CD4-positive, alpha-beta T cell (primary cell): Measurements from ENCODE around the gene ATRAID. TPM values are rescaled to one million over a fixed set of nuclear protein-coding genes. Genes with fewer than 3 reads are reported as not detected.

Source experiments
- ATAC-seq: fragments of 200-7000 bp; cut with Tn5 transposase; one replicate; pipeline ENCODE4 v1.10.0; 2022; ENCODE audit warnings: mild to moderate bottlenecking; ENCODE audit not compliant: poor library complexity
- CTCF ChIA-PET: fragments of 350-600 bp; sonication (Branson Sonifier 250); formaldehyde crosslinking; loops from one replicate; lab custom pipeline; 2021; ENCODE audit warnings: antibody characterized with exemption, inconsistent platforms; lab: Charles Lee
- POLR2A ChIA-PET: fragments of 350-600 bp; sonication (Branson Sonifier 250); formaldehyde crosslinking; loops from one replicate; lab custom pipeline; 2021; ENCODE audit warnings: antibody characterized with exemption, inconsistent platforms; lab: Charles Lee
- DNase-seq, 14 experiments: peaks; one replicate each; pipeline ENCODE4 v3.0.0-alpha.2; 2013 to 2020; ENCODE audit warnings: mixed read lengths in 2 of 14
- H3K27ac ChIP-seq, 2 donors: one replicate each; pipeline versions ENCODE4 v1.5.1 to v1.7.0; 2013; ENCODE audit warnings: low read length in 2 of 2, low read depth in 1 of 2, mild to moderate bottlenecking in 1 of 2
- H3K27me3 ChIP-seq, 2 experiments: 1 replicate in 1 of 2; 2 replicates in 1 of 2; pipeline versions ENCODE4 v1.6.1 to v1.7.0; 2013; ENCODE audit warnings: low read length in 2 of 2, control low read depth in 1 of 2, mild to moderate bottlenecking in 1 of 2, moderate library complexity in 1 of 2; ENCODE audit not compliant: insufficient read depth in 2 of 2, control insufficient read depth in 1 of 2
- H3K36me3 ChIP-seq: one replicate; pipeline ENCODE4 v1.6.1; 2013; ENCODE audit warnings: low read length, control low read depth; ENCODE audit not compliant: insufficient read depth
- H3K4me1 ChIP-seq: one replicate; pipeline ENCODE4 v1.6.1; 2013; ENCODE audit warnings: low read length, control low read depth; ENCODE audit not compliant: insufficient read depth
- H3K4me3 ChIP-seq: one replicate; pipeline ENCODE4 v1.5.1; 2013; ENCODE audit warnings: mild to moderate bottlenecking, low read length, moderate library complexity
- H3K9me3 ChIP-seq, 2 experiments: 1 replicate in 1 of 2; 2 replicates in 1 of 2; pipeline versions ENCODE4 v1.6.1 to v1.7.0; 2013; ENCODE audit warnings: low read length in 2 of 2, mild to moderate bottlenecking in 2 of 2, control low read depth in 1 of 2, moderate library complexity in 1 of 2; ENCODE audit not compliant: control insufficient read depth in 1 of 2, insufficient read depth in 1 of 2
- H3K27ac Mint-ChIP-seq: one replicate; pipeline ENCODE4 v1.8.0; 2020; ENCODE audit warnings: mixed read lengths
- H3K27me3 Mint-ChIP-seq: one replicate; pipeline ENCODE4 v1.8.0; 2021; ENCODE audit warnings: mixed read lengths
- H3K36me3 Mint-ChIP-seq: one replicate; pipeline ENCODE4 v1.8.0; 2021; ENCODE audit warnings: low read depth, mixed read lengths
- H3K4me1 Mint-ChIP-seq: one replicate; pipeline ENCODE4 v1.8.0; 2021; ENCODE audit warnings: low read depth, mixed read lengths
- H3K4me3 Mint-ChIP-seq: one replicate; pipeline ENCODE4 v1.8.0; 2020; ENCODE audit warnings: mild to moderate bottlenecking, mixed read lengths
- H3K9me3 Mint-ChIP-seq: one replicate; pipeline ENCODE4 v1.8.0; 2020; ENCODE audit warnings: mixed read lengths
- CTCF ChIP-seq: fragments of 200-600 bp; IDR thresholded peaks from one replicate; pipeline ENCODE4 v1.8.0; 2022; ENCODE audit warnings: antibody characterized with exemption, mild to moderate bottlenecking
- intact Hi-C, 2 experiments: fragments of 100-400 bp; cut with DNase I in 1 of 2; cut with micrococcal nuclease in 1 of 2; formaldehyde crosslinking; loops; one replicate each; pipeline versions ENCODE4 v1.15.1 to v1.9.0; 2023 to 2025; cut with DNase I, micrococcal nuclease
- total RNA-seq, 174 experiments: library from RNA in 2 of 174; stranded (reverse) in 2 of 174; gene quantifications; one replicate each; pipeline ENCODE4 v1.2.3 and lab custom pipeline; 2021 to 2026

Gene ATRAID
- total RNA-seq, 2 experiments from 2014 or later = 79.1 to 82.5 TPM

GRCh38 chr2:27206346-27206745 lies 5.5 kb upstream of the ATRAID start:
- ATAC-seq (no peak), DNase-seq (no peak)
- TF ChIP-seq CTCF = no peak
- Mint-ChIP-seq H3K27me3 (no peaks in the 10 kb centered on the region), H3K27ac (peak overlapping the region; percentile 9), H3K4me1 (peaks cover 15% of the 10 kb centered on the region), H3K4me3 (no peak overlapping the region), H3K9me3 (no peaks in the 10 kb centered on the region), H3K36me3 (peaks cover 90% of the 10 kb centered on the region)
- ChIA-PET CTCF (no interaction called here), POLR2A (no interaction called here)
- Histone ChIP-seq H3K27ac (no peak overlapping the region), H3K27me3 (no peaks in the 10 kb centered on the region), H3K4me3 (no peak overlapping the region), H3K36me3 (peaks cover 60% of the 10 kb centered on the region), H3K9me3 (no peaks in the 10 kb centered on the region), H3K4me1 (peaks cover 16% of the 10 kb centered on the region)
- intact Hi-C loops = no loop called here

GRCh38 chr2:27208486-27209050 lies 3.3 kb upstream of the ATRAID start:
- DNase-seq (no peak), ATAC-seq (no peak)
- H3K27me3 ChIP-seq = no peaks in the 10 kb centered on the region
- H3K4me3 ChIP-seq = no peak overlapping the region
- H3K27ac Mint-ChIP-seq = no peak overlapping the region
- H3K36me3 ChIP-seq = peaks cover 43% of the 10 kb centered on the region
- no peak overlapping the region for H3K27ac ChIP-seq
- H3K4me1 ChIP-seq = peaks cover 27% of the 10 kb centered on the region
- H3K9me3 Mint-ChIP-seq = no peaks in the 10 kb centered on the region
- intact Hi-C loops = no loop called here
- H3K9me3 ChIP-seq = no peaks in the 10 kb centered on the region
- peak overlapping the region; percentile 35 for H3K4me3 Mint-ChIP-seq
- peaks cover 29% of the 10 kb centered on the region for H3K4me1 Mint-ChIP-seq
- ChIA-PET CTCF (interaction anchor here (0.5 kb wide), 1 partner anchor 150 kb away, joined by 3 read pairs; no protein-coding TSS in a partner anchor), POLR2A (no interaction called here)
- no peak for TF ChIP-seq CTCF
- no peaks in the 10 kb centered on the region for H3K27me3 Mint-ChIP-seq
- peaks cover 85% of the 10 kb centered on the region for H3K36me3 Mint-ChIP-seq

GRCh38 chr2:27209621-27210401 lies 2.0 kb upstream of the ATRAID start:
- H3K36me3 ChIP-seq = peaks cover 34% of the 10 kb centered on the region
- Mint-ChIP-seq H3K4me3 (peak overlapping the region; percentile 70), H3K36me3 (peaks cover 73% of the 10 kb centered on the region), H3K27ac (peak overlapping the region; percentile 60), H3K4me1 (peaks cover 31% of the 10 kb centered on the region), H3K9me3 (no peaks in the 10 kb centered on the region), H3K27me3 (no peaks in the 10 kb centered on the region)
- TF ChIP-seq CTCF = no peak
- no peaks in the 10 kb centered on the region for H3K27me3 ChIP-seq
- no peak overlapping the region for H3K27ac ChIP-seq
- no peak overlapping the region for H3K4me3 ChIP-seq
- peaks cover 22% of the 10 kb centered on the region for H3K4me1 ChIP-seq
- ATAC-seq (no peak), DNase-seq (no peak)
- no peaks in the 10 kb centered on the region for H3K9me3 ChIP-seq
- intact Hi-C loops = loop anchor here (5.0 to 10.0 kb wide), 10 partner anchors 55 to 1335 kb away; partner anchors contain the start of genes AGBL5 (in 1 of the 2), ASXL2 (in 1 of the 2), CENPA (in 1 of the 2) and EIF2B4 (in 1 of the 2)
- CTCF ChIA-PET = no interaction called here
- POLR2A ChIA-PET = no interaction called here
